ENCODE measurements around the gene ZNF23. TPM values are rescaled to one million over a fixed set of nuclear protein-coding genes. Genes with fewer than 3 reads are reported as not detected.

Gene ZNF23
- total RNA-seq, 1 experiment from 2014 or later, result 11.6 TPM

GRCh38 chr16:71429581-71429980 is 32.5 kb downstream of the ZNF23 start:
- ChIA-PET CTCF (interaction anchor here (0.8 to 1.5 kb wide), 6 partner anchors 10 to 70 kb away, joined by 3 to 6 read pairs (median 4); no protein-coding TSS in a partner anchor), POLR2A (interaction anchor here (0.6 to 0.7 kb wide), 3 partner anchors 9 to 97 kb away, joined by 3 to 4 read pairs (median 3); partner anchors contain the start of gene ZNF23)
- Mint-ChIP-seq H3K36me3 (no peaks in the 10 kb centered on the region), H3K4me3 (no peak overlapping the region), H3K9me3 (no peaks in the 10 kb centered on the region), H3K27ac (no peak overlapping the region), H3K27me3 (ENCODE audit: low read depth) (peaks cover 36% of the 10 kb centered on the region), H3K4me1 (peaks cover 16% of the 10 kb centered on the region)
- TF ChIP-seq SMAD4 (CRISPR knock-in tag; IDR thresholded peaks at IDR 0.05) (no peak), ATF1 (CRISPR knock-in tag; IDR thresholded peaks at IDR 0.05) (no peak), SP1 (CRISPR knock-in tag; conservative IDR thresholded peaks at IDR 0.05) (no peak), ZNF121 (CRISPR knock-in tag; IDR thresholded peaks at IDR 0.05) (no peak), ERG (CRISPR knock-in tag; IDR thresholded peaks at IDR 0.05) (no peak), ATF6 (CRISPR knock-in tag; IDR thresholded peaks at IDR 0.05) (no peak), CREM (CRISPR knock-in tag; IDR thresholded peaks at IDR 0.05) (no peak), RELA (CRISPR knock-in tag; IDR thresholded peaks at IDR 0.05; ENCODE audit: borderline replicate concordance) (no peak), HMGA2 (CRISPR knock-in tag; IDR thresholded peaks at IDR 0.05) (no peak), MAX (CRISPR knock-in tag; IDR thresholded peaks at IDR 0.05) (no peak), EMX1 (CRISPR knock-in tag; IDR thresholded peaks at IDR 0.05) (no peak)
- ATAC-seq (no peak), DNase-seq (ENCODE audit: low spot score) (no peak)

GRCh38 chr16:71428883-71429282 is 33.2 kb downstream of the ZNF23 start:
- H3K27me3 Mint-ChIP-seq (ENCODE audit: low read depth), result peaks cover 43% of the 10 kb centered on the region
- TF ChIP-seq CBFB (CRISPR knock-in tag; IDR thresholded peaks at IDR 0.05; ENCODE audit: low read depth) (no peak), CREM (CRISPR knock-in tag; IDR thresholded peaks at IDR 0.05) (no peak), IRF2 (CRISPR knock-in tag; IDR thresholded peaks at IDR 0.05; ENCODE audit: borderline replicate concordance, low read depth) (no peak), ZNF512 (CRISPR knock-in tag; IDR thresholded peaks at IDR 0.05; ENCODE audit: borderline replicate concordance) (no peak), RORB (CRISPR knock-in tag; IDR thresholded peaks at IDR 0.05) (no peak), E2F1 (CRISPR knock-in tag; IDR thresholded peaks at IDR 0.05) (no peak), MXD4 (CRISPR knock-in tag; IDR thresholded peaks at IDR 0.05; ENCODE audit: borderline replicate concordance) (no peak), TEAD1 (CRISPR knock-in tag; IDR thresholded peaks at IDR 0.05) (no peak), ZNF281 (CRISPR knock-in tag; IDR thresholded peaks at IDR 0.05) (no peak), ATF6 (CRISPR knock-in tag; IDR thresholded peaks at IDR 0.05) (no peak), NFE2L1 (CRISPR knock-in tag; IDR thresholded peaks at IDR 0.05) (no peak), ZNF317 (CRISPR knock-in tag; IDR thresholded peaks at IDR 0.05; ENCODE audit: borderline replicate concordance, low read depth) (no peak), MYBL2 (CRISPR knock-in tag; IDR thresholded peaks at IDR 0.05) (no peak), SMAD3 (CRISPR knock-in tag; IDR thresholded peaks at IDR 0.05; ENCODE audit: borderline replicate concordance) (no peak), ESRRA (CRISPR knock-in tag; IDR thresholded peaks at IDR 0.05; ENCODE audit: borderline replicate concordance) (no peak)

More at GRCh38 chr16:71428883-71429282, 33.2 kb downstream of the ZNF23 start:
- Mint-ChIP-seq H3K4me3 (no peak overlapping the region), H3K36me3 (no peaks in the 10 kb centered on the region), H3K9me3 (no peaks in the 10 kb centered on the region), H3K4me1 (peaks cover 16% of the 10 kb centered on the region), H3K27ac (no peak overlapping the region)
- POLR2A ChIA-PET, result interaction anchor here (0.7 kb wide), 1 partner anchor 33 kb away, joined by 3 read pairs; the partner anchor contains the start of gene ZNF23
- CTCF ChIA-PET, result interaction anchor here (0.8 to 3.6 kb wide), 5 partner anchors 11 to 71 kb away, joined by 3 to 14 read pairs (median 4); no protein-coding TSS in a partner anchor
- DNase-seq (ENCODE audit: low spot score), result no peak
- ATAC-seq, result no peak
